HK-2 (cell line): ENCODE results near the gene SLC30A7.
"Not testable (repeated sequence)": the region's sequence is repeated elsewhere in the genome, so short reads cannot be mapped to it uniquely, and the experiment has no call there.

Experiments used
- DNase-seq: peaks from one replicate; pipeline ENCODE4 v3.0.0-alpha.2; 2018; ENCODE audit not compliant: unreplicated experiment

Gene SLC30A7

DNA sequence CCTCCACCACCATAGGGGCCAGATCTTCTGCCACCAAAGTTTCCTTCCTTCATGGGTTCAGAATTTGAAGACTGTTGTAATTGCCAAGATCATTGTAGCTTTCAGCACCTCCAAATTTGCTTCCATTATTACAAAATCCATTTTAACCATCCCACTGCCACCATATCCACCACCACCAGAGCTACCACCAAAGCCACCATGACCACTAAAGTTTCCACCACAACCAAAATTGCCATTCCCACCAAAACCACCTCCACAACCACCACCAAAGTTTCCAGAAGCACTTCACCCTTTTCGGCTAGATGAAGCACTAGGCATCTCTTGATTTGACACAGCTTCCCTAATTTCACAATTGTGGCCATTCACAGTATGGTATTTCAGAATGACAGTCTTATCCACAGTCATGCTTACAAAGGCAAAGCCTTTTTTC lies 45.2 kb downstream of the SLC30A7 start:
- DNase-seq: no peak

DNA sequence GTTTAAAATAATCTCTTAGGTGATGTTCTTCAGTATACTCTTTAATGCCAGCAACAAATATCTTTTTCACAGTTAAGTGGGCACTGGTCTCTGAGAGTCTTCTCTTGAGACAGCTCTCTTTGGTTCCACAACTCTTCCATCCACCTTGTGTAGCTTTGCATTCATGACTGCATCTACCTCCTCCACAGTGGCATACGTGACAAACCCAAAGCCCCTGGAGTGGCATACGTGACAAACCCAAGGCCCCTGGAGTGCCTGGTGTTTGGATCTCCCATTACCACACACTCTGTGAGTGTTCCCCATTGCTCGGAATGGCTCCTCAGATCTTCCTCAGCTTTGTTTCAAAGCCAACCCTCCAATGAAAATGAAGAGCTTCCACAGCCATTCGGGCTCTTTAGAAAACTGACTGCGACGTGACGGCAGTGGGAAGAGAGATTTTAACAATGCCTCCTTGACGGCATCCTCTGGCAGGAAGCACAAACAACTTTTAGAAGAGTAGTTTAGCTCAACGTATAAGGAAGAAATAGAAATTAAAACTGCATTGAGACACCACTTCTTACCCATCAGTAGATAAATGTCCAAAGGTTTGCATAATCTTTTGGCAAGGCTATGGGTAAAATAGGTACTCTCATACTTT lies 45.8 kb downstream of the SLC30A7 start:
- DNase-seq: no peak

DNA sequence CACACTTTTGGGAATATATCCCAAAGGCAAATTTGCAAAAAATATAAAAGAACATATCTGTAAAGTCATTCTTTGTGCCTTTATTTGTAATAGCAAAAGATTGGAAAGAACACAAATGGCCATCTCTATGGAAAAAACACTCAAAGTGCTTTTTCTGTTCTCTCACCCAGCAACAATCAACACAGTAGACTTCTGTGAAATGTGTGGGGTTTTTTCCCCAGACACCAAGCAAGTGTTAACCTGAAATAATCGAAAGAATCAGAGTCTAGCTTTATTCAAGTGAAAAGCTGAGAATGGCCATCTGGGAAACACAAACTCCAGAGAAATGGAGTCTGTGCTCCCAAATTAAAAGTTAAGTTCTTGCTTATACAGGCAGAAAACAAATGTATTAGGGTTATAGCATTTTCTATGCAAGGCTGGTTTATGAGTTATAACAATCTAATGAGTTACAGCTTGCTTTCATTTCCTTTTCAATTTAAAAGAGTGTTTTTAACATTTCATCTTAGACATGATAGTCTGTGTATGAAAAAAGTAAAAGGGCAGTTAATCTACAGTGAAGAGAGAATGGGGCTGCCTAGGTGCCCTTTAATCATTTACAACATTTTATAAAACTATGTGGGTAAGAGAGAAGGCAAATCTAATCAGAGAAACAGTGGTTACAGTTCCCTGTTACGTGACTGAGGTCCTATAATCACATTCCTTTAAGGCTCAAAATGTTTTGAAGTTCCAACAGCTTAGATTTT lies 46.6 kb downstream of the SLC30A7 start:
- DNase-seq: no peak

DNA sequence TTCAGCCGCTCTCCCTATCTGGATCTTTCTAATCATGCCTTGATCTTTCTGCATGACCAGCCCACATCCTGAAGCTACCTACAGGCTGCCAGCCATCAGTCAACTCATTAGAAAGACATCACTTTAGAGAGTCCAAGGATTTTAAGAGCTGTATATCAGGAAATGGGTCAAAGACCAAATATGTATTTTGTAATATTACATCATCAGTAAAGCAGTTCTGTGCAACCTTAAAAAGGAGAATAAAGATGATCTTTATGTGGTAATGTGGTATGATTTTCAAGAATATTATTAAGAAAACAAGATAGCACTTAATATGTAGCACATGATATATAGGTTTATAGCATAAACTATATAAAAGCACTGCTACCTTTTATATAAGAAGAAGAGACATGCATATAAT lies 47.6 kb downstream of the SLC30A7 start:
- no peak for DNase-seq

DNA sequence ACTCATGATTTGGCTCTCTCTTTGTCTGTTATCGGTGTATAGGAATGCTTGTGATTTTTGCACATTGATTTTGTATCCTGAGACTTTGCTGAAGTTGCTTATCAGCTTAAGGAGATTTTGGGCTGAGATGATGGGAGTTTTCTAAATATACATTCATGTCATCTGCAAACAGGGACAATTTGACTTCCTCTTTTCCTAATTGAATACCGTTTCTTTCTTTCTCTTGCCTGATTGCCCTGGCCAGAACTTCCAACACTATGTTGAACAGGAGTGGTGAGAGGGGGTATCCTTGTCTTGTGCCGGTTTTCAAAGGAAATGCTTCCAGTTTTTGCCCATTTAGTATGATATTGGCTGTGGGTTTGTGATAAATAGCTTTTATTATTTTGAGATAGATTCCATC lies 50.2 kb downstream of the SLC30A7 start:
- not testable (repeated sequence) for DNase-seq

DNA sequence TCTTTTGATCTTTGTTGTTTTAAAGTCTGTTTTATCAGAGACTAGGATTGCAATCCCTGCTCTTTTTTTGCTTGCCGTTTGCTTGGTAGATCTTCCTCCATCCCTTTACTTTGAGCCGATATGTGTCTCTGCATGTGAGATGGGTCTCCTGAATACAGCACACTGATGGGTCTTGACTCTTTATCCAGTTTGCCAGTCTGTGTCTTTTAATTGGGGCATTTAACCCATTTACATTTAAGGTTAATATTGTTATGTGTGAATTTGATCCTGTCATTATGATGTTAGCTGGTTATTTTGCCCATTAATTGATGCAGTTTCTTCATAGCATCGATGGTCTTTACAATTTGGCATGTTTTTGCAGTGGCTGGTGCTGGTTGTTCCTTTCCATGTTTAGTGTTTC lies 51.9 kb downstream of the SLC30A7 start:
- DNase-seq: not testable (repeated sequence)

DNA sequence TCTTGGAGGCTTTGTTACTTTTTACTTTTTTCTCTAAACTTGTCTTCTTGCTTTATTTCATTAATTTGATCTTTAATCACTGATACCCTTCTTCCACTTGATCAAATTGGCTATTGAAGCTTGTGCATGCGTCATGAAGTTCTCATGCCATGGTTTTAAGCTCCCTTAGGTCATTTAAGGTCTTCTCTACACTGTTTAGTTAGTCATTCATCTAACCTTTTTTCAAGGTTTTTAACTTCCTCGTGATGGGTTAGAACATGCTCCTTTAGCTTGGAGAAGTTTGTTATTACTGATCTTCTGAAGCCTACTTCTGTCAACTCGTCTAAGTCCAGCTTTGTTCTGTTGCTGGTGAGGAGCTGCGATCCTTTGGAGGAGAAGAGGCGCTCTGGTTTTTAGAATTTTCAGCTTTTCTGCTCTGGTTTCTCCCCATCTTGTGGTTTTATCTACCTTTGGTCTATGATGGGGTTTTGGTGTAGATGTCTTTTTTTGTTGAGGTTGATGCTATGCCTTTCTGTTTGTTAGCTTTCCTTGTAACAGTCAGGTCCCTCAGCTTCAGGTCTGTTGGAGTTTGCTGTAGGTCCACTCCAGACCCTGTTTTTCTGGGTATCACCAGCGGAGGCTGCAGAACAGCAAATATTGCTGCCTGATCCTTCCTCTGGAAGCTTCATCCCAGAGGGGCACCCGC lies 53.0 kb downstream of the SLC30A7 start:
- DNase-seq: not testable (repeated sequence)

DNA sequence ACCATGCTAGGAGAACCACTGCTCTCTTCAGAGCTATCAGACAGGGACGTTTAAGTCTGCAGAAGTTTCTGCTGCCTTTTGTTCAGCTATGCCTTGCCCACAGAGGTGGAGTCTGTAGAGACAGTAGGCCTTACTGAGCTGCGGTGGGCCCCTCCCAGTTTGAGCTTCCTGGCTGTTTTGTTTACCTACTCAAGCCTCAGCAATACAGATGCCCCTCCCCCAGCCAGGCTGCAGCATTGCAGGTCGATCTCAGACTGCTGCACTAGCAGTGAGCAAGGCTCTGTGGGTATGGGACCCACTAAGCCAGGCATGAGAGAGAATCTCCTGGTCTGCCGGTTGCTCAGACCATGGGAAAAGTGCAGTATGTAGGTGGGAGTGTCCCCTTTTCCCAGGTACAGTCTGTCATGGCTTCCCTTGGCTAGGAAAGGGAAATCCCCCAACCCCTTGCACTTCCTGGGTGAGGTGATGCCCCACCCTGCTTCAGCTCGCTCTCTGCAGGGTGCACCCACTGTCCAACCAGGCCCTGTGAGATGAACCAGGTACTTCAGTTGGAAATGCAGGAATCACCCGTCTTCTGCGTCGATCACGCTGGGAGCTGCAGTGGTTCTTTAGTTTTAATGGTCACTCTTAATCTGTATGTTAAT lies 53.7 kb downstream of the SLC30A7 start:
- DNase-seq: not testable (repeated sequence)

DNA sequence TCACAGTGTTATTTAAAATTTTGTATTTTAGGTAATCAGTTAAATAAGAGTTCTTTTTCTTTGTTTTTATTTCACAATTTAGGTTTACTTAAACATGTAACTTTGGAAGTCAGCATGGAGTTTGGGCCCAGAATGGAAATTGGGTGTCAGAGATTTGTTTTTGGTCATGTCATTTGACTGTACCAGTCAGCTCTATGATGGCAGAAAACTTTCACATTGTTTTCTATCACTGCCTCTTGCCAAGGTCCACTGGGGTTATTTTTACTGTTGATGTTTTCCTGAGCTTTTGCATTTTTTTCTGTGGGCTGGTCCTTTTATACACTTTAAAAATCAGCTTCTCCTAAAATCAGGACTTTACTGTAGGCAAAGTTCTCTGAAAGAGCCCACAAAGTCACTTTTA lies 54.4 kb downstream of the SLC30A7 start:
- DNase-seq: no peak

DNA sequence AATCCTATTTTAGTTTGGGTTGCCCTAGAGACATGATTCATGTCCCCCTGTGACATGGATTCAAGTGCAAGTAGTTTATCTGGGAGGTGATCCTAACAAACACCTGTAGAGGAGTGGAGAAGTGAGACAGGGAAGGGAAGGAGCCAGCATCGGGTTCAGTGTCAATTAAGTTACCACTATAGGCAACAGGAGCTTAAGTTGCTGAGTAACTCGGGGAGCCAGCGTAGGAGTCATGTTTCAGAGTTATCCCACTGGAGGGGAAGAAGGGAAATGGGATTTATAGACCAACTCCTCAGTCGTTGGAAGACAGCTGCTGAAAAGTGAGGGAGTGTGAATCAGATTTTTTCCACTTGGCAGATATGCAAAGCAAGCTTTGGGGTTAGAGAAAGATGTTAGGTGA lies 54.9 kb downstream of the SLC30A7 start:
- DNase-seq: no peak

DNA sequence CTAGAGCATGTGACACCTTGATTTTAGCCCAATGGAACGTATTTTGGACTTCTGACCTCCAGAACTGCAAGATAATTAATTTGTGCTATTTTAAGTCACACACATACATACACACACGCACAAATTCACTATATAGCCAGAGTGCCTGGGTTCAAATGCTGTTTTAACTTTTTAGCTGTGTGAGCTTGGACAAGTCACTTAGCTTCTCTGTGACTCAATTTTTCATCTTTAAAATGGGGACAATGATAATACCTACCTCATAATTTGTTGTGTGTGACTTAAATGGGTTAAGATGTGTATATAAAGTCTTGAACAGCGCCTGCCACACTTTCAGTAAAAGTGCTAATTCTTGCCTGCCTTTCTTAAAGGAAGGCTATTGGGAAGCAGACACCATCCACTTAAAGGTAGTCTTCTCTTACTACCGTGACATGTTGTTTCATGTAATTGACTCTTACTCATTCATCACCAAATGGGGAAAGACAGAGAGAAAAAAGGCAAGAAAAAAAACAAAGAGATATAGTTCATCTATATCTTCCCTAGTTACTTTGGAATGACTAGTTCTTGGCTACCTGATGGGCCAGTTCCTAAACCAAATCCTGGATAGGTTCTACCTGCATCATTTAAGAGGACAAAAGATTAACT lies 56.3 kb downstream of the SLC30A7 start:
- no peak for DNase-seq

DNA sequence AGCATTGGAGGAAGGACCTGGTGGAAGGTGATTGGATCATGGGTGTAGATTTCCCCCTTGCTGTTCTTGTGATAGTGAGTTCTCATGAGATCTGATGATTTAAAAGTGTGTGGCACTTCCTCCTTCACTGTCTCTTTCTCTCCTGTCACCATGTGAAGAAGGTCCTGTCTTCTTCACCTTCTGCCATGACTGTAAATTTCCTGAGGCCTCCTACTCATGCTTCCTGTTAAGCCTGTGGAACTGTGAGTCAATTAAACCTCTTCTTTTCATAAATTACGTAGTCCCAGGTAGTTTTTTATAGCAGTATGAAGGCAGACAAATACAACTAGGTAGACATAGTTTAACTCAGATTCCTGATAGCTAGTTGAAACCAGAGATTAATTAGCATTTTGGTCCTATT lies 57.1 kb downstream of the SLC30A7 start:
- DNase-seq: not testable (repeated sequence)

DNA sequence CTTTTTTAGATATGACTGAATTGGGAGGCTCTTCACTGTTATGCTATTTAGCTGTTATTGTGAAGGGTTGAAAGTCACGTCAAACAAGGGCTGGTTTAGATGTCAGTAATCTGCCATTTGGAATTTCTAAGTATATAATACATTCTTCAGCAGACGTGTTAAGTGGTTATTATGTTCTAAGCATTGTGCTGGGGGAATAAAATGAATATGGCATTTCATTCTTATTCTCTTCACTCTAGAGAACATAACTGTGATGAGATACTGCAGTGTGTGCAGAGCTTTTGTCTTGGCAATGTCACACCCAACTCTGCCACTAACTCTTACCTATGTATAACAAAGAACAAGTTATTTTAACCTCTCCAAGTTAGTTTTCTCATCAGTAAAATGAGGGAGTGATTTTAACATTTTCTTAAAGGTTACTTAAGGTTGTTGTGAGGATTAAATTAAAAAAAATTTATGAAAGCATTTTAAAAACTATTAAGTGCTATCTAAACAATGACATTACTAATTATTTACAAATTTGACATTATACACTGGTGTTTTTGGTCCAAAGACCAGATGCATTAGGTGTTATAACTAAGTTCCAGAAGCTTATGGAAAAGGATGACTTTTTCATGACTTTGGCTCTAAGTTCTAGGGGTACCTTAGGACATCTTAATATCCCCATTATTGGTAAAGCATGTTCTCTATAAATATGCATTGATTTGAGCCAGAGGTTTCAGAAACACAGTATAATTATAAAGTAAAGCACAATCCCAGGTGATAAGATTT lies 58.3 kb downstream of the SLC30A7 start:
- DNase-seq: no peak

DNA sequence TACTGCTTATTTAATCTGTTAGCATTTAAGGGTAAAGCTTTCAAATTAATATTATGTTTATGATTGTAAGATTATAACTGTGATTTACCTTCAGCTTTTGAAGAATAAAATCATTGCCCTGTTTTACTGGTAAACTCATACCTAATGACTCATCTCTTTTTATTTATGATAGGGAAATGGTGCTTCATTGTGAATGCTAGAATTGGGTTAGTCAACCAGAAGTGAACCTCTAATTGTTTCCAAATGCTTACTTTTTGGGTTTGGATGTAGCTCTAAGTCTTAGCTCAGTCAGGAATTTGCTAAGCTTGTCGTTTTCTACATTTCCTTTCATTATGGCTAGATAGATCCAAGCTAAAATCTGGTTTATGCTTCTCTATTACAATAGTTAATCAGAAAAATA lies 59.4 kb downstream of the SLC30A7 start:
- no peak for DNase-seq

DNA sequence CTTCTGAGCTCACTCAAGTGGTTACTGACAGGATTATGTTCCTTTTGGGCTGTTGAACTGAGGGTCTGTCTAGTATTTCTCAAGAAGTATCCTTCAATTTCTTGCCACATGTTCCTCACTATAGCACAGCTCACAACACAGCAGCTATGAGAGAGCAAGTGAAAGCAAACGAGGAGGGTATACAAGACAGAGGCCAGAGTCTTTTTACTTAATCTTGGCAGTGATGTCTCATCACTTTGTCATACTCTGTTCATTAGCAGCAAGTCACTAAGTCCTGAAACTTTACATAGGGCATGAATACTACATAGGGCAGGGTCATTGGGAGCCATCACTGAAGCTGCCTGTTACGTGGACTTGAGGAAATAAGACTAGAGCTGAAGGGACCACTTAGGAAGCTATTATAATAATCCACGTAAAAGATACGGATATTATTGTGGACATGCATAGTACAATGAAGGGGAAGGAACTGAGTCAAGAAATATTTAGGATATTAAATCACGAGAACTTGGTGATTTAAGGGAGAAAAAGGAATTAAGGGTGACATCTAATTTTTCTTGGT lies 63.7 kb downstream of the SLC30A7 start:
- DNase-seq: no peak

DNA sequence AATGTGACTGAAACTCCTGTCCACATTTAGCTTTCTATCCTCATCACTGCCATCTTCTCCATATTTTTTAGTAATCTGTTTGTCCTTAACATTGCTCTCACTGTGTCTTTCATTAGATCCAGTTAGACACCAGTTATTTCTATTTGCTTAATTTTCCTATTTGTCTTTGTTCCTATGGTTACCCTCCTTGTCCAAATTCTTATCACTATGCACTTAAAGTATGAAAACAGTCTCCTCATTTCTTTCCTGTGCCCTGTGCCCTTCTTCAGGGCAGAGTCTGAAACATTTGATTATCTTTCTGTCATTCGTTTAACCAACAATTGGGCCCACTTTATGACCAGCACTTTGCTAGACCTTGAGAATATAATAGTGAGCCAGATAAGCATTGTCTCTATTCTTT lies 64.2 kb downstream of the SLC30A7 start:
- DNase-seq: no peak

DNA sequence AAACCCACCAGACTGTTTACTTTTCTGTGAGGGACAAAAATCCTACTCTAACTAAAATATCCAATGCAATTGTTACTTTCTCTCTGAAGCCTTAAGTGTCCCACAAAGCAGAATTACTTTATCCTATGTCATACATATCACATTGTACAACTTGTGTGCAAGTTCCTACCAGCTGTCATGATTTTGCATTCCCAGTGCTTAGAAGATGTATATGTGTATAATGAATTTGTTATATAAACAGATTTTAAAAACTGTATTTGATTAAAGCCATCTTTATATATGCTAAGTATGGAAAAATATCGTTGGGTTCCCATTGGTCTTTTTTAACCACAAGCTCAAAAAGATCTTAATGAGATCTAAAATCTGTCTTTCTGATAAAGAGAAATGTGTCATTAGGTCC lies 72.7 kb downstream of the SLC30A7 start:
- no peak for DNase-seq

DNA sequence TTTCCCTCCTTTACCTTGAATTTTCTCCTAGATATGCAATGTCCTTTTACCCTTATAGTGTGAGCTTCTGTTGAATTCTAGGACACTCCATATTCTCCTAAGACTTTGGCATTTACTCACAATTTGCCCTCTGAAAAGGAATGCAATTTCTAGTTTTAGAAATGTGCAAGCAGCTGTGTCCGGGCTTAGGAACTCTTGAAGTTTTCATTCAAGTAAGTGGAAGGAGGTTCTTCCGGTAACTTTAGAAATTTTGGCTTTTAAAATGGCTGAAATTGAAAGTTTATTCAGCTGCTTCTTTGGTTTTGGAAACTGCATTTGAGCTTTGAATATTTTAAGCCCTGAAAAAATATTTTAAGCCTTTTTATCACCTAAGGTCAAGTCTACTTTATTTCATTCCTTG lies 73.4 kb downstream of the SLC30A7 start:
- no peak for DNase-seq

DNA sequence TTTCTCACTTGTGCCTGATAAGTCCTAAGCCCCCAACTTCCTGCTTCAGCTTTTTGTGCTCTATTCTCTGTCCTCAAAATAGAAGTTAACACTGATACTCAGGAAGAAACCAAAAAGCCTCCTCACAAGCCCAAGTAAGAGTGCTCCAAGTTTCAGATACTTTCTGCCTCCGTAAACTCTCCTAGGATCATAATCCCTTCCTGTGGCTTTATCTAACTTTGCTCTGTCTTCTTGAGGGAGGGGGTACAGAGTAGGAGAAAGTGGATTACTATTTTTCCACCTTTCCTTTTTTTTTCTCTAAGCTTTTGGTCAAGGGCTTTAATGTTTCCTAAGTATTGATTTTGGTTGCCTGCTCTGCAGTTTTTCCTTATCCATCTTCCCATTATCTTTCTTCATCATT lies 75.1 kb downstream of the SLC30A7 start:
- no peak for DNase-seq

DNA sequence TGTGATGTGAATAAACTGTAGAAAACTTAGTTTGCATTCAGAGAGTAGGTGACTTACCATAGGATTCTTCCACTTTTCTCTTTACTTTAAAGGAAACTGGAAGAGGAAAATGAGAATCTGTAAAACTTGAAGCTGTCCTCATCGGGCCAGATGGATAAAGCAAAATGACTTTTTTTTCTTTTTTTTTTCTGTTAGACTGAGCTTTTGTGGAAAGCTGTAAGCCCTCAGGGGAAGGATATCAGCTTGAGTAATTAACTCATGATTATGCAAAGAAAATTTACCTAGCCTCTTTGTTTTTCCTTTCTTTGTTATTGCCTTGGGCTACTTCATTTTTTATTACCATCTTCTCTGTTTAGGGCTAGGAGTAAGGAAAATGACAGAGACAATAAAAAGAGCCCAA lies 76.3 kb downstream of the SLC30A7 start:
- DNase-seq: no peak

DNA sequence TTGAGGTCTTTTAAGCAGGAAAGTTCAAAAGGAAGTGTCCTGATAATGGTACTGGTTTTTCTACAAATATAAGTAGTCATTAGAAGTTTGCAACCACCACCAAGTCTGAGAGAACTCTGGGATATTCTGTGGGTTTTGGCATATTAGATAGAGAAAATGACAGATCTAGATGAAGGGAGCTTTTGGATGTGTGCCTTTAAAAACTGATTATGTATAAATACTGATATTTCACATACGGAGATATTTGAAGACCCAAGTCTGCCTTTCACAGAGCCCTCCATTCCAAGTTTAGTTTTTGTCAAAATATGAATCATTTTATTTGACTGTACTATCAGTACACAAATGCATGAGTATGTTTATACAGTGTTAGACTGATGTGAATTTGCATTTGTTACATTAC lies 81.0 kb downstream of the SLC30A7 start:
- DNase-seq: no peak
